GM12878 (cell line): Measurements from ENCODE around the gene PRSS8. TPM values are rescaled to one million over a fixed set of nuclear protein-coding genes. Genes with fewer than 3 reads are reported as not detected.

Experiments
- CEBPB ChIP-seq, 2 experiments: fragments of 150-350 bp in 1 of 2; IDR thresholded peaks; 2 replicates each; pipeline ENCODE4 v1.6.1; 2012 to 2014; ENCODE audit warnings: low read depth in 2 of 2, low read length in 2 of 2, borderline replicate concordance in 1 of 2, inconsistent platforms in 1 of 2
- CHD4 ChIP-seq: fragments of 200-600 bp; sonication (generic); IDR thresholded peaks from 2 replicates; pipeline ENCODE4 v1.6.1; 2016; ENCODE audit warnings: mild to moderate bottlenecking
- CREB1 ChIP-seq: IDR thresholded peaks from 2 replicates; pipeline ENCODE4 v1.6.1; 2012; ENCODE audit warnings: low read depth, mild to moderate bottlenecking, inconsistent platforms
- CUX1 ChIP-seq: IDR thresholded peaks from 2 replicates; pipeline ENCODE4 v1.6.1; 2012; ENCODE audit warnings: improper control_type of control experiment, low read depth, low read length; ENCODE audit not compliant: insufficient replicate concordance
- HDAC6 ChIP-seq: fragments of 200-600 bp; sonication (generic); IDR thresholded peaks from one replicate; pipeline ENCODE4 v1.8.0; 2017; ENCODE audit warnings: antibody characterized with exemption; ENCODE audit not compliant: unreplicated experiment
- HSF1 ChIP-seq: fragments of 150-350 bp; IDR thresholded peaks from 2 replicates; pipeline ENCODE4 v1.6.1; 2014; ENCODE audit warnings: mild to moderate bottlenecking, low read depth, low read length
- IKZF2 ChIP-seq, 2 experiments: fragments of 450-650 bp; IDR thresholded peaks; 2 replicates each; pipeline ENCODE4 v1.6.1; 2017; ENCODE audit warnings: mild to moderate bottlenecking in 2 of 2, moderate library complexity in 2 of 2
- JUNB ChIP-seq: IDR thresholded peaks from 2 replicates; pipeline ENCODE4 v1.6.1; 2016; ENCODE audit warnings: antibody characterized with exemption, mild to moderate bottlenecking
- MEF2B ChIP-seq: fragments of 450-650 bp; IDR thresholded peaks from 2 replicates; pipeline ENCODE4 v1.6.1; 2018; ENCODE audit warnings: mild to moderate bottlenecking, moderate library complexity; ENCODE audit not compliant: partially characterized antibody, poor library complexity, severe bottlenecking
- NFXL1 ChIP-seq: fragments of 450-650 bp; IDR thresholded peaks from 2 replicates; pipeline ENCODE4 v1.6.1; 2017; ENCODE audit warnings: antibody characterized with exemption, mild to moderate bottlenecking, borderline replicate concordance
- NR2C1 ChIP-seq: fragments of 450-650 bp; IDR thresholded peaks from 2 replicates; pipeline ENCODE4 v1.6.1; 2017; ENCODE audit warnings: antibody characterized with exemption, mild to moderate bottlenecking, moderate library complexity
- NR2C2 ChIP-seq: IDR thresholded peaks from 2 replicates; pipeline ENCODE4 v1.6.1; 2011; ENCODE audit warnings: borderline replicate concordance, low read depth; ENCODE audit not compliant: control insufficient read depth, insufficient read length
- PAX5 ChIP-seq: IDR thresholded peaks from 2 replicates; pipeline ENCODE4 v1.6.1; 2011; ENCODE audit warnings: low read depth, low read length, borderline replicate concordance
- PAX8 ChIP-seq: fragments of 450-650 bp; IDR thresholded peaks from 2 replicates; pipeline ENCODE4 v1.6.1; 2017; ENCODE audit warnings: mild to moderate bottlenecking, moderate library complexity
- SPI1 ChIP-seq: IDR thresholded peaks from 2 replicates; pipeline ENCODE4 v1.6.1; 2011; ENCODE audit warnings: low read depth, mild to moderate bottlenecking, low read length, moderate library complexity, borderline replicate concordance; ENCODE audit not compliant: insufficient read depth
- TBL1XR1 ChIP-seq: IDR thresholded peaks from 2 replicates; pipeline ENCODE4 v1.6.1; 2012; ENCODE audit warnings: low read depth, low read length, improper control_type of control experiment
- TCF3 ChIP-seq: IDR thresholded peaks from 2 replicates; pipeline ENCODE4 v1.6.1; 2012; ENCODE audit warnings: low read depth, mild to moderate bottlenecking, low read length, borderline replicate concordance; ENCODE audit not compliant: insufficient read depth
- TCF7 ChIP-seq: IDR thresholded peaks from 2 replicates; pipeline ENCODE4 v1.6.1; 2014; ENCODE audit warnings: antibody characterized with exemption, borderline replicate concordance
- WRNIP1 ChIP-seq: IDR thresholded peaks from 2 replicates; pipeline ENCODE4 v1.6.1; 2011; ENCODE audit warnings: low read depth, low read length, improper control_type of control experiment, borderline replicate concordance
- ZBTB4 ChIP-seq: fragments of 450-650 bp; formaldehyde crosslinking; IDR thresholded peaks from 2 replicates; pipeline ENCODE4 v1.4.0; 2022; ENCODE audit warnings: mild to moderate bottlenecking, moderate library complexity
- polyA plus RNA-seq, 11 experiments: library from polyadenylated mRNA; depleted of rRNA in 4 of 11; unstranded in 6 of 11; stranded (reverse) in 5 of 11; fragments of >200 nt; fragmentation: Nextera tagmentation in 4 of 11; fragmentation: Illumina TruSeq in 1 of 11; extraction: Ambion mirVana in 4 of 11; extraction: Trizol in 1 of 11; gene quantifications; 1 replicate in 1 of 11; 2 replicates in 10 of 11; pipeline versions ENCODE4 v1.2.1 to v1.2.3, GENCODE V29; 2011 to 2016; ENCODE audit warnings: inconsistent platforms in 2 of 11, missing spikeins in 2 of 11, low read depth in 1 of 11
- total RNA-seq, 4 experiments: library from RNA; depleted of rRNA in 3 of 4; stranded (reverse); fragments of >200 nt in 3 of 4; fragmentation: Illumina TruSeq in 1 of 4; extraction: Trizol in 1 of 4; gene quantifications; 2 replicates each; pipeline versions ENCODE4 v1.2.1 to v1.2.3, GENCODE V29; 2013 to 2021

Gene PRSS8
- total and polyA plus RNA-seq, 10 of the 15 experiments (the other 5 are each of a cell fraction or from before 2014, with no cell fraction given), result 0.33 to 0.58 TPM; not detected in 8

- no peak for TF ChIP-seq HSF1
- no peak; the same call in 1 of the 2 replicates for TF ChIP-seq TBL1XR1
- TF ChIP-seq NR2C2, result no peak
- peak; percentile 36 for TF ChIP-seq CREB1
- TF ChIP-seq CHD4, result no peak
- no peak for TF ChIP-seq ZBTB4 (CRISPR knock-in tag)
- no peak for TF ChIP-seq TCF7
- no peak for TF ChIP-seq CUX1
- no peak for TF ChIP-seq MEF2B
- TF ChIP-seq NFXL1, result no peak
- TF ChIP-seq PAX5, result peak; percentile 33; the same call in 1 of the 2 replicates
- TF ChIP-seq SPI1, result no peak
- TF ChIP-seq JUNB, result no peak
- TF ChIP-seq HDAC6, result no peak
- peak; percentile 82 for TF ChIP-seq IKZF2 (IDR thresholded peaks at IDR 0.05)
- no peak for TF ChIP-seq WRNIP1
- TF ChIP-seq PAX8, result no peak
- no peak for TF ChIP-seq NR2C1
- no peak for TF ChIP-seq CEBPB (IDR thresholded peaks at IDR 0.05; ENCODE audit: borderline replicate concordance in 1 of 2, low read depth in 2 of 2, low read length in 2 of 2)
- 0 out of 2 replicates have a peak, but pooled peaks have one; percentile 8 for TF ChIP-seq TCF3
Observed at GRCh38 chr16:31094424-31095120, 41.0 kb downstream of the PRSS8 start, which contains the start of gene VKORC1 (continued).
